SW 1271 (cell line): ENCODE results near the gene CIB2.

ENCODE experiments used
- DNase-seq, 2 experiments: peaks; one replicate each; lab custom pipeline; 2025; lab: John Stamatoyannopoulos, UW

Gene CIB2

GRCh38 chr15:78107471-78107870, 23.8 kb downstream of the CIB2 start:
- no peak for DNase-seq

DNA sequence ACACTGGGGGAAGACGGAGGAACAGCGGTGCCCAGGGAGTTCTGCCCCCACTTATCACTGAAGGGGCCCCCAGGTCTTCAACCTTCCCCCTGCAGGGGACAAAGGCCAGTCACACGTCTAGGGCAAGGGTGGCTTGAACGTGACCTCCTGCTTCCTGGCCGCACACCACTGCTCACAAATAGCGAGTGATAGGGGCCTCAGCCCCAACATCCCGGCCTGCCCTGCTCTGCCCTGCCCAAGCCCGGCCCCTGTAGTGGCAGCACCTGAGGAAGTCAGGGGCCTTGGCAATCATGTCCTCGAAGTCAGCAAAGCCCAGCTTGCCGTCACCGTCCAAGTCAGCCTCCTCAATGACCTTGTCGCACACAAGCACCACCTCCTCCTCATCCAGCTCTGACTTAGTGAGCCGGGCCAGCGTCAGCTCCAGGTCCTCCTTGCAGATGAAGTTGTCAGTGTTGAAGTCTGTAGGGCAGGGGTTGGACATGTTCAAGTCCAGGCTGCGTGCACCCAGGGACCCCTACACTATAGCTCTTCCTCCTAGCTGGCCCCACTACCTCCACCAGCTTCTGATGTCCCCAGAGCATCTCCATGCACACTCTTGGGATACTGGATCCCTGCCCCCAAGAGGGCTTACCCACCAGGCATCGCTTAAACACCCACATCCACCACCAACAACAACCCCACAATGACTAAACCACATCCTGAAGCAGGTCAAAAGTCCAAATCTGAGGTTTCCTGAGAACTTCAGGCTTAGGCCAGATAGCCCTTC, 25.6 kb downstream of the CIB2 start:
- DNase-seq: no peak

DNA sequence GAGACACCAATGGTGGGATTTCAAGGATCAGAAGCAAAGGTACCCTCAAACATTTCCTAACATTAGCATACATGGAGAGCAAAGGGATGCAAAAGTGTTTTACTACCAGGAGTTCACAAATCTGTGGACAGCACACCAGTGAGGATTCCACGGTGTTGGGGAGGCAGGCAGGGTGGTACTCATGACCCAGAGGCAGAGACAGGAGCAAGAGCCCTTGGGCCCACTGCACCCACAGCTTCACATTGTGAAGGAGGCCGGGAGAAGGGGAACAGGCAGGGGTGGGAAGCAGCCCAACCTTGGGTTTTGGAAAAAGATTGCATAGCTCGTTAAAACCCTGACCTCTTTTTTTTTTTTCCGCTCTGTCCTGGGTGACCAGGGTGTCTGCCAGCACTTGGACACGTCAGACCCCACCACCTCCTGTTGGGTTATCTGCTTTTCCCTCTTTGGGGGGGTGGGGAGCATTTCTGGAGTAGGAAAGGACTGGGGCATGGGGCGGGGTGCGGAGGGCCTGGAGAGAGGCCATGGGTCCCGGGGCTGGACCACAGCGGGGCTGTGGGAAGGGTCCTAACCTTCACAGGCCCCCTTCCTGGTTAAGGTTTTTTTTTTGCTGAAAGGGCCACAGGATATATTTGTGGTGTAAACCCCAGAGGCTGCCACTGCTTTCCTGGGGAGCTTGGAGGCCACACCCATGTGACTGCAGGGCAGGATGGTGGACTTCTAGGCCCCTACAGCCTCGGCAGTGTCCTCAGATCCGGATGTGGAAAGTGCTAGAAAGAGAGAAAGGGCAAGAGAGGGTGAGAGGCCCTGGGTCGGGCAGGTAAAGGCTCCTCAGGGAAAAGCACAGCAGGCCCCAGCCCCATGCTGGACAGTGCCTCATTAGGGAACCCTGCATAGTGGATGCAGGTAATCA, 26.4 kb downstream of the CIB2 start:
- DNase-seq: no peak

- DNase-seq: no peak
These were observed 27.1 kb downstream of the CIB2 start for GRCh38 chr15:78104119-78104479.

- no peak for DNase-seq
These were observed 27.7 kb downstream of the CIB2 start for GRCh38 chr15:78103406-78104118.

GRCh38 chr15:78102741-78103140, 28.5 kb downstream of the CIB2 start:
- DNase-seq: no peak

- DNase-seq: no peak
These were observed 29.0 kb downstream of the CIB2 start for GRCh38 chr15:78102211-78102610.

DNA sequence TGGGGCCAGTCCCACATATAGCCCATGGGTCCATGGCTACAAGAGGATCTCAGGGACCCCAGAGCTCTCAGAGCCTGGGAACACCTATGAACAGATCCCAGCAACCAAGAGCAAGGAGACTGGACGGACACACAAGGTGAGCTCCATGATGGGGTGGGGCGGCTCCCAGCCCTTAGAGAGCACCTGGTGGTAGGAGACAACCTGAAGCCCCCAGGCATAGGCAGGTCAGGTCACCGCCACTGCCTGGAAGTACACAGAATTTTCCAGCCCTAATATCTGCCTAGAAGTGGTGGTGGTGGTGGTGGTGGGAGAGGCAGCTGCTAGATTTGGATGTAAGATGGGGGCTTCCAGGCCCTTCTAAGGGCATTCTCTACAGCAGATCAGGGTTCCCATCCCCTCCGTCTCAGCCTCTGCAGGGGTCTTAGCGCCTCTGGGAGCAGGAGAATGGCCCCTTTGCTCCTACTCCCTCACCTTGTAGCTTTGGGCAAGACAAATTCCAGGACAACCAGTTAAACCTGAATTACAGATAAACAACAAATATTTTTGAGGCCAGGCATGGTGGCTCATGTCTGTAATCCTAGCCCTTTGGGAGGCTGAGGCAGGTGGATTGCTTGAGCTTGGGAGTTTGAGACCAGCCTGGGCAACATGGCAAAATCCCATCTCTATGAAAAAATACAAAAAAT, 29.7 kb downstream of the CIB2 start:
- no peak for DNase-seq

DNA sequence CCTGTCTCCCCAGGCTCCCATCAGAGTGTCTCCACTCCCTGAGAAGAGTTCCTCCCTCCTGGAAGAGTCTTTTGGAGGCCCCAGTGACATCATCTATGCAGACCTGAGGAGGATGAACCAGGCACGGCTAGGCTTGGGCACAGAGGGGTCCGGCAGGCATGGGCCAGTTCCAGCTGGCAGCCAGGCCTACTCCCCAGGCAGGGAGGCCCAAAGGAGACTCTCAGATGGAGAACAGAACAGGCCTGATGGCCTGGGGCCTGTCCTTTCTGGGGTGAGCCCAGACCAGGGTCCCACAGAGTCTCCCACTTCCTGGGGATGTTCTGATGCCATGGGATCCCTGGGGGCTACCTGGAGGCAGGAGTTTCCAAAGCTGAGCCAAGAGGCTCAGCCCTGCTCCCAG, 30.4 kb downstream of the CIB2 start:
- DNase-seq: no peak

- DNase-seq: no peak
These were observed 33.0 kb downstream of the CIB2 start for GRCh38 chr15:78098131-78098755.

GRCh38 chr15:78097667-78098066, 33.6 kb downstream of the CIB2 start:
- no peak for DNase-seq

DNA sequence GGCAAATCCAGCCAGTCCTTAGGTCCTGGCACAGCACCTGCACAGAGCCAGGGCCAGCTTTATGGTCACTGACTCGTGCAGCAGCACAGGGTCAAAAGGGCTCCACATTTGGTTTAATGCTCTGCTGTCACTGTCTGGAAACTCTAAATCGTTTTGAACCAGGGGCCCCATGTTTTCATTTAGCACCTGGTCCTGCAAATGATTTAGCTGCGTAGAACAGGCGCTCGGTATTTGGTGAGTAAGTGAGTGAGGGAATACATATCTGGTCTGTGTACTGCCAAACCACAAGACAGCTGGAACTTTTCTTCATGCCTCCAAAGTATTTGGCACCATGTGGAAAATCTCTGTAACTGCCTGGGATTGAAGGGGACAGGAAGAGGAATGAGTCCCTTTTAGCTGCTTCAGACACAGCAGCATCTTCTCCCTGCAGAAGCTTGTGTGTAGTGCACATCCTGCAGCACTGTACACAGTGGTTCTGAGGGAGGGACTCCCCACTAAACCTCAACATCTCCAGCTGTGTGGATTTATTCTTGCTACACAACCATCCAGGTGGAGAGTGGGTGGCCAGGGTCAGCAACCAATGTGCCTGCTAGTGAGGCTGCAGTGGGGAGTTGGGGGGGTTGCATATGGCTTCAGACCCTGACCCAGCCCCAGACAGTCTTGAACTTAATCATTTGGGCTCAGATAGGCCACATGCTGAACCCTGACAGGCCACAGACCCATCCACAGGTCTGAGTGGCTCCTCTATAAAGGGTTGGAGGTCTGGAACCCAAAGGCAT, 37.8 kb downstream of the CIB2 start:
- DNase-seq: no peak

DNA sequence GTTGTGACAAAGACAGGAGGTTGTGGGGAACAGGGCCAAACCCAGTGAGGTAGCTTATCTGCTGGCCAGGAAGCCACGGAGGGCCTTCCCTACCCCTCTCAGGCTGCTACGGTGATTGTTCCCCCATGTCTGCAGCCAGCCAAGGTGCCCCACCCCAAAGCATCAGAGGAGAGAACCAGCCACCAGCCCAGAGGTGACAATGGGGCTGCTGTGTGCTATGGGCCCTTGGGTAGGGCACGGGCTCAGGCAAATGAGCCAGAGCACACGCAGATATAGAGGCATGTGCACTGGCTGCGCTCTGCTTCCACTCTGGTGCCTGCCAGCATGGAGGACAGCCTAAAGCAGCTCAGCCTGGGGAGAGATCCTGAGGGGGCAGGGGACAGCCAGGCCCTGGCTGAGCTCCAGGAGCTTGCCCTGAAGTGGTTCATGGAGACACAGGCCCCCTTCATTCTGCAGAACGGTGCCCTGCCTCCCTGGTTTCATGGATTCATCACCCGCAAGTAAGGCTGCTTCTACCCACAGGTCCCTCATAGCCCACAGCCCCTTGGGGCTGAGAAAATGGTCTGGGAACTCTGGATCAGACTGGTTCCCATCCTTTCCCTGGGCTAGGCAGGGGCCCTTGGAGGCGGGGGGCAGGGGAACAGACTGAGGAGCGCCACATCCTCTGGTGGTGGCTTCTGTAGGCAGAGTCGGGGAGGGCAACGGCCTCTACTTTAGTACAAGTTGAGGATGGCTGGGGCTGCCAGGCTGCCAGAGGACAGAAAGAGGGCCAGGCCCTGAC, 38.8 kb downstream of the CIB2 start, which contains the start of gene SH2D7:
Gene SH2D7 (plus strand): TSS at position 301 of the 781 bp plus-strand sequence. CDS start 24 bp downstream, at position 325.
- no peak for DNase-seq

- no peak for DNase-seq
These were observed 40.7 kb downstream of the CIB2 start for GRCh38 chr15:78090422-78091063.

GRCh38 chr15:78088773-78089080, 42.5 kb downstream of the CIB2 start:
- no peak for DNase-seq

- DNase-seq: no peak
These were observed 43.1 kb downstream of the CIB2 start for GRCh38 chr15:78087951-78088772.

DNA sequence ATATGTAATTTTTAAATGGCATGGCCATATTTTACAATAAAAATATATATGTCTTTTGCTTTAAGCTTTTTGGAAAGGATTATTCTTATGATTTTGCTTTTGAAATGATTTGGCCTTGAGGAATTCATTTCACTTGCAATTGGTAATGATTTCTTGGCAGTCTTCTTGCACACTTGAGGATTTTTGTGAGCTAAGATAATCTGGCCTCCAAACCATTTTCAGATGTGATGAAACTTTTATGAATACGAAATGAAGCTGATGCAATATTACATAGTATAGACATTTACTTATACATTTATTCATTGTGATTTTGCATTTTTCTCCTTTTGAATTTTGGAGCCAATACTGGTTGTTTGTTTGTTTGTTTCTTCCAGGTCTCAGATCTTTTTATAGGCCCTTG, 45.3 kb downstream of the CIB2 start:
- DNase-seq: no peak

DNA sequence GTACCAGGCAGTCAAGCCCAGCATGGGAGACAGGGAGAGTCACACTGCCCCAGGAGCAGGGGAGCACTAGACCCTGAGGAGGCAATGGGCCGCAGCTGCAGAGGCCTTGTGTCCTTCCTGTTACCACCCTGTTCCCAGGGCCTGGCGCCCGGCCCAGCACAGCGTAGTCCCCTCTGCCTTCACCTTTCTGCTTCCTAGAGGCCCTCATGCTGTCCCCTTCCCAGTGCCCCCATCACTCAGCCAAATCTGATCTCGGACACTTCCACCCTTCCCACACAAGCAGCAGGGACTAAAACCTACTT, 46.8 kb downstream of the CIB2 start:
- DNase-seq: no peak
